NT2/D1 (cell line): ENCODE data around the gene CDC73.
"Not testable (repeated sequence)": the region's sequence is repeated elsewhere in the genome, so short reads cannot be mapped to it uniquely, and the experiment has no call there.

Experiments used
- DNase-seq: peaks from one replicate; pipeline ENCODE4 v3.0.0-alpha.2; 2011; ENCODE audit warnings: low read depth, low spot score
- H3K27me3 ChIP-seq: 2 replicates; pipeline ENCODE4 v1.6.0; 2011; ENCODE audit warnings: mild to moderate bottlenecking; ENCODE audit not compliant: insufficient read length, insufficient read depth
- H3K36me3 ChIP-seq: 2 replicates; pipeline ENCODE4 v1.6.1; 2011; ENCODE audit warnings: mild to moderate bottlenecking, low read length, mixed read lengths; ENCODE audit not compliant: insufficient read depth, insufficient read length
- H3K4me1 ChIP-seq: 2 replicates; pipeline ENCODE4 v1.5.1; 2011; ENCODE audit not compliant: insufficient read depth, insufficient read length
- H3K4me3 ChIP-seq: 2 replicates; pipeline ENCODE4 v1.5.1; 2011; ENCODE audit warnings: low read depth; ENCODE audit not compliant: insufficient read length
- H3K9ac ChIP-seq: 2 replicates; pipeline ENCODE4 v1.6.0; 2011; ENCODE audit warnings: low read depth; ENCODE audit not compliant: insufficient read length
- H3K9me3 ChIP-seq: 2 replicates; pipeline ENCODE4 v1.5.1; 2011; ENCODE audit warnings: mild to moderate bottlenecking, low read length; ENCODE audit not compliant: insufficient read depth
- SUZ12 ChIP-seq: IDR thresholded peaks from 2 replicates; pipeline ENCODE4 v1.6.1; 2011; ENCODE audit not compliant: insufficient read length, insufficient read depth; ENCODE audit errors: extremely low read depth
- YY1 ChIP-seq: IDR thresholded peaks from 2 replicates; pipeline ENCODE4 v1.6.1; 2011; ENCODE audit not compliant: insufficient read length, insufficient read depth
- ZNF274 ChIP-seq: IDR thresholded peaks from 2 replicates; pipeline ENCODE4 v1.6.1; 2011; ENCODE audit warnings: mild to moderate bottlenecking, low read depth, low read length

CDC73 gene

GRCh38 chr1:193278968-193279367 lies 157.1 kb downstream of the CDC73 start:
- H3K9me3 ChIP-seq, result no peaks in the 10 kb centered on the region
- H3K4me3 ChIP-seq, result no peak overlapping the region
- H3K9ac ChIP-seq, result no peak overlapping the region
- no peaks in the 10 kb centered on the region for H3K27me3 ChIP-seq
- no peak for DNase-seq
- TF ChIP-seq SUZ12, result no peak
- TF ChIP-seq ZNF274, result no peak
- TF ChIP-seq YY1, result no peak
- no peaks in the 10 kb centered on the region for H3K36me3 ChIP-seq
- peaks cover 4% of the 10 kb centered on the region for H3K4me1 ChIP-seq

- H3K27me3 ChIP-seq, result no peaks in the 10 kb centered on the region
- peaks cover 4% of the 10 kb centered on the region for H3K4me1 ChIP-seq
- no peak overlapping the region for H3K9ac ChIP-seq
- H3K36me3 ChIP-seq, result no peaks in the 10 kb centered on the region
- no peak for TF ChIP-seq ZNF274
- TF ChIP-seq YY1, result no peak
- TF ChIP-seq SUZ12, result no peak
- no peaks in the 10 kb centered on the region for H3K9me3 ChIP-seq
- no peak for DNase-seq
- no peak overlapping the region for H3K4me3 ChIP-seq
Measured at GRCh38 chr1:193281894-193282293, 160.1 kb downstream of the CDC73 start.

GRCh38 chr1:193283016-193283415 lies 161.2 kb downstream of the CDC73 start:
- TF ChIP-seq YY1, result no peak
- no peak for TF ChIP-seq SUZ12
- TF ChIP-seq ZNF274, result no peak
- no peak overlapping the region for H3K4me3 ChIP-seq
- no peaks in the 10 kb centered on the region for H3K9me3 ChIP-seq
- peak; percentile 20 for DNase-seq
- peaks cover 4% of the 10 kb centered on the region for H3K4me1 ChIP-seq
- H3K36me3 ChIP-seq, result no peaks in the 10 kb centered on the region
- H3K9ac ChIP-seq, result no peak overlapping the region
- H3K27me3 ChIP-seq, result no peaks in the 10 kb centered on the region

- Histone ChIP-seq H3K9me3 (no peaks in the 10 kb centered on the region), H3K36me3 (no peaks in the 10 kb centered on the region), H3K27me3 (no peaks in the 10 kb centered on the region), H3K9ac (no peak overlapping the region), H3K4me3 (no peak overlapping the region), H3K4me1 (peaks cover 4% of the 10 kb centered on the region)
- DNase-seq, result no peak
- TF ChIP-seq YY1 (no peak), ZNF274 (no peak), SUZ12 (no peak)
Measured at GRCh38 chr1:193284219-193284618, 162.4 kb downstream of the CDC73 start.

GRCh38 chr1:193285641-193286040 lies 163.8 kb downstream of the CDC73 start:
- no peak overlapping the region for H3K9ac ChIP-seq
- H3K4me3 ChIP-seq, result no peak overlapping the region
- H3K36me3 ChIP-seq, result no peaks in the 10 kb centered on the region
- no peak for TF ChIP-seq YY1
- TF ChIP-seq ZNF274, result no peak
- no peak for TF ChIP-seq SUZ12
- peaks cover 4% of the 10 kb centered on the region for H3K4me1 ChIP-seq
- H3K9me3 ChIP-seq, result no peaks in the 10 kb centered on the region
- H3K27me3 ChIP-seq, result no peaks in the 10 kb centered on the region
- DNase-seq, result no peak

GRCh38 chr1:193288548-193289080 lies 166.8 kb downstream of the CDC73 start:
- DNase-seq, H3K4me3 ChIP-seq, H3K4me1 ChIP-seq, H3K9ac ChIP-seq, H3K9me3 ChIP-seq, H3K27me3 ChIP-seq, H3K36me3 ChIP-seq: not testable (repeated sequence)

GRCh38 chr1:193293726-193294125 lies 171.9 kb downstream of the CDC73 start:
- H3K36me3 ChIP-seq, result no peaks in the 10 kb centered on the region
- H3K4me1 ChIP-seq, result no peaks in the 10 kb centered on the region
- no peak overlapping the region for H3K9ac ChIP-seq
- H3K27me3 ChIP-seq, result no peaks in the 10 kb centered on the region
- H3K4me3 ChIP-seq, result no peak overlapping the region
- no peak for TF ChIP-seq YY1
- no peak for TF ChIP-seq SUZ12
- TF ChIP-seq ZNF274, result no peak
- H3K9me3 ChIP-seq, result no peaks in the 10 kb centered on the region
- DNase-seq, result no peak

- no peak for DNase-seq
- Histone ChIP-seq H3K9me3 (no peaks in the 10 kb centered on the region), H3K36me3 (no peaks in the 10 kb centered on the region), H3K4me3 (no peak overlapping the region), H3K4me1 (no peaks in the 10 kb centered on the region), H3K27me3 (no peaks in the 10 kb centered on the region), H3K9ac (no peak overlapping the region)
- no peak for TF ChIP-seq ZNF274
- no peak for TF ChIP-seq SUZ12
- no peak for TF ChIP-seq YY1
Measured at GRCh38 chr1:193299038-193299437, 177.2 kb downstream of the CDC73 start.
